8988T (cell line): ENCODE measurements around the gene GRIA3.

Experiments
- DNase-seq: peaks from one replicate; pipeline ENCODE4 v3.0.0; 2011

Gene GRIA3

GRCh38 chrX:123199338-123199737 is 15.3 kb downstream of the GRIA3 start:
- no peak for DNase-seq

GRCh38 chrX:123201720-123202119 is 17.6 kb downstream of the GRIA3 start:
- no peak for DNase-seq

- no peak for DNase-seq
Observed at GRCh38 chrX:123202523-123202922, 18.4 kb downstream of the GRIA3 start.

- DNase-seq: no peak
Observed at GRCh38 chrX:123203772-123204171, 19.7 kb downstream of the GRIA3 start.

GRCh38 chrX:123206176-123206575 is 22.1 kb downstream of the GRIA3 start:
- no peak for DNase-seq

- DNase-seq: no peak
Observed at GRCh38 chrX:123210252-123210651, 26.2 kb downstream of the GRIA3 start.

GRCh38 chrX:123215397-123216089 is 31.5 kb downstream of the GRIA3 start:
- no peak for DNase-seq

- no peak for DNase-seq
Observed at GRCh38 chrX:123217077-123217476, 33.0 kb downstream of the GRIA3 start.

GRCh38 chrX:123217728-123218127 is 33.6 kb downstream of the GRIA3 start:
- DNase-seq: no peak

GRCh38 chrX:123219916-123220315 is 35.8 kb downstream of the GRIA3 start:
- DNase-seq: no peak

- no peak for DNase-seq
Observed at GRCh38 chrX:123222920-123223319, 38.8 kb downstream of the GRIA3 start.

- DNase-seq: no peak
Observed at GRCh38 chrX:123223409-123223808, 39.3 kb downstream of the GRIA3 start.

- no peak for DNase-seq
Observed at GRCh38 chrX:123223859-123224258, 39.8 kb downstream of the GRIA3 start.

GRCh38 chrX:123230798-123231197 is 46.7 kb downstream of the GRIA3 start:
- DNase-seq: no peak

GRCh38 chrX:123236859-123237258 is 52.8 kb downstream of the GRIA3 start:
- no peak for DNase-seq

- no peak for DNase-seq
Observed at GRCh38 chrX:123237271-123237670, 53.2 kb downstream of the GRIA3 start.

GRCh38 chrX:123254457-123254856 is 70.4 kb downstream of the GRIA3 start:
- no peak for DNase-seq

GRCh38 chrX:123256378-123256777 is 72.3 kb downstream of the GRIA3 start:
- DNase-seq: no peak

GRCh38 chrX:123260920-123261418 is 76.9 kb downstream of the GRIA3 start:
- no peak for DNase-seq

- no peak for DNase-seq
Observed at GRCh38 chrX:123263270-123263669, 79.2 kb downstream of the GRIA3 start.

GRCh38 chrX:123263747-123264146 is 79.7 kb downstream of the GRIA3 start:
- no peak for DNase-seq

GRCh38 chrX:123267220-123267619 is 83.1 kb downstream of the GRIA3 start:
- DNase-seq: no peak

GRCh38 chrX:123271902-123272301 is 87.8 kb downstream of the GRIA3 start:
- DNase-seq: no peak

- no peak for DNase-seq
Observed at GRCh38 chrX:123272630-123273029, 88.6 kb downstream of the GRIA3 start.

- DNase-seq: no peak
Observed at GRCh38 chrX:123274796-123275195, 90.7 kb downstream of the GRIA3 start.
